Pulmonary artery endothelial cell (primary cell): ENCODE data around the gene GNPDA1. TPM values are rescaled to one million over a fixed set of nuclear protein-coding genes. Genes with fewer than 3 reads are reported as not detected.
A peak's percentile ranks its signal among the peaks of the same experiment; 100 is the strongest.

Source experiments
- DNase-seq: peaks from one replicate; pipeline ENCODE4 v3.0.0-alpha.2; 2011; ENCODE audit warnings: low read depth, low spot score
- total RNA-seq: library from RNA; depleted of rRNA; stranded (reverse); fragments of >200 nt; gene quantifications from 2 replicates; pipeline ENCODE4 v1.2.3, GENCODE V29; 2014

The GNPDA1 gene
- total RNA-seq, 1 donor from 2014 or later: 46.5 TPM

DNA sequence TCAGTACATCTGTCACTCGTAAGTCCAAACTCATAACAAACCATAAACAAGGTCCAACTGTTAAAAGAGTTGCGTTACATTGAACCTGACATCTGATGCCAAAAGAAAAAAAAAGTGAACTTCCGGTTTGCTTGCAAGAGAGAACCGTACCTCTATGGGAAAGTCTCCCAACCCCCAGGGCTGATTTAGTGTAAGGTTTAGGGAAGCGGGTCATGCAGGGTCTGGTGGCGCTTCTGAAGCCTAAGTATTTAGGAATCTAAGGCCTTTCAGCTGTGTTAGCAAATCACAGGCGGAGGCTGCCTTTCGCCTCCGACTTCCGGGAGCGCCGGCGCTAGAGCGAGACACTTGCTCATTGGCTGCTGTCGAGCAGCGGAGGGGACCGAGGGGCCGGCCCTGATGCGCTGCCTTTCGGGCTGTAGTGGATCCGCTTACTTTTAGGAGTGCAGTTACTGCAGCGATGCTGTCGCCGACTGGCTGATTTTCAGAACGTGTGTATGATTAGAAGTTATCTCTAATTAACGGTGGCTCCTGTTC lies 12.0 kb upstream of the GNPDA1 start:
- peak; percentile 26 for DNase-seq

DNA sequence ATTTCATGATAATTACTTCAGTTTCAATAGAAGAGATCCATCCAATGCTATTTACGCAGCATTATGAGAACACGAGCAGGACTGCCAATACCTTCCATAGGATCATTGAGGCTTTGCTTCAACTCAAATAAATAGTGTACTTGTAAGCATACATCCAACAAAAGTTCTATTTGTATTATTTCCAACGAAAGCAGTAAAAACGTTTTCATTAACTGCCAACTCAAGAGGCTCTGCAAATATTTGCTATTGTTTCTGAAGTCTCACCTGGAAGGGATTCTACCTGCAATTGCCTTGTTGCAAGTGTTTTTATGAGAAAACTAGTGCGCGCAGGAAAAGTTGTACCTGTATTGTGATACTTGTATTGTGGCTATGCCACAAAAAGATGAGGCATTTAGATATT lies 11.0 kb upstream of the GNPDA1 start:
- DNase-seq: no peak

DNA sequence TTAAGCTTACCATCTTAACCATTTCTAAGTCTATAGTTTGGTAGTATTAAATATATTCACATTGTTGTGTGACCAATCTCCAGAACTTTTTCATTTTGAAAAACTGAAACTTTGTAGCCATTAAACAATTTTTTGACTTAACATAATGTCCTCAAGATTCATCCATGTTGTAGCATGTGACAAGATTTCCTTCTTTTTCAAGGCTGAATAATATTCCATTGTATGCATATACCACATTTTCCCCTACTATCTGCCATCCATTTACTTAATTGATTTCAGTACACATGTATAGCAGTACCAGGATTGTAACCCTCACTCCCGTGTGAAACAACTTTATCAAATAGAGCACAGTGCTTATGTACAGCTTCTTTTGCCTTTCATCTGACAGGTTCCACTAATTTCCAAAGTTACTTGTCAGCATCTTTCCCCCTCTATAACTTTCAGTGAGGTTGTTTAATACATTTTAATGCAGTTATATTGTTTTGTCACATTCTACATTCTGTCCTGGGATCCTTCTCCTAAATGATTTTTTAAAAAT lies 7.4 kb upstream of the GNPDA1 start:
- DNase-seq: no peak

DNA sequence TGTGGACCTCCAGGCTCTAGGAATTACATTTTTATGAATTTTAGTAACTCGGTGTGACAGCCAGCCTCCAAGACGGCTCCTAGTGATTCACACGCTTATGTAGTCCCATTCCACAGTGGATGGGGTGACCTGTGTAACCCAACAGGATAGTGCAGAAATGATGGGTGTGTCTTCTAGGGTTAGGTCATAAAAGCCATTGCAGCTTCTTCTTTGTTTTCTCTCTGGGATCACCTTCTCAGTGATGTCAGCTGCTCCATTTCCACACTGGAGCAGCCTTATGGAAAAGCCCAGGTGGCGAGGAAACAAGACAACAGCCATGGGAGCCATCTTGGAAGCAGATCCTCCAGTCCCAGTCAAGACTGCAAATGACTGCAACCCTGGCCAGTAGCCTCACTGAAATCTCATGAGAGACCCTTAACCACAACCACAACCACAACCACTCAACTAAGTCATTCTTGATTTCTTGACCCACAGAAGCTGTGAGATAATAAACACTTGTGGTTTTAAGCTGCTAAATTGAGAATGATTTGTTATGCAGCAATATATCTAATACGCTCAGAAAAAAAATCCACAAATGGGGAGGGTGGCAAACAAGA lies 5.1 kb upstream of the GNPDA1 start:
- DNase-seq: no peak

DNA sequence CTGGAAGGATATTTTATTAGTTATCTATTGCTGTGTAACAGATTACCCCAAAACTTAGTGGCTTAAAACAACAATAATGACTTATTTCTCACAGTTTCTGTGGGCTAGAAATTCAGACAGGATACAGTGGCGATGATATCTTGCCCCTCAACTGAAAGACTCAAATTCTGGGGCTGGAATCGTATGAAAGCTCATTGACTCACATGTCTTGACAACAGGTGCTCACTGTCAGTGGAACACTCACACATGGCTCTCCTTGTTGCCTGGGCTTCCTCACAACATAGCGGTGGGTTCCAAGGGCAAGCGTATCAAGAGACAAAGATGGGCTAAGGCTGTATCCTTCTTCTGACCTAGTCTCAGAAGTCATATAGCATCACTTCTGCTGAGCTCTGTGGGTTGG lies 3.7 kb upstream of the GNPDA1 start:
- no peak for DNase-seq

DNA sequence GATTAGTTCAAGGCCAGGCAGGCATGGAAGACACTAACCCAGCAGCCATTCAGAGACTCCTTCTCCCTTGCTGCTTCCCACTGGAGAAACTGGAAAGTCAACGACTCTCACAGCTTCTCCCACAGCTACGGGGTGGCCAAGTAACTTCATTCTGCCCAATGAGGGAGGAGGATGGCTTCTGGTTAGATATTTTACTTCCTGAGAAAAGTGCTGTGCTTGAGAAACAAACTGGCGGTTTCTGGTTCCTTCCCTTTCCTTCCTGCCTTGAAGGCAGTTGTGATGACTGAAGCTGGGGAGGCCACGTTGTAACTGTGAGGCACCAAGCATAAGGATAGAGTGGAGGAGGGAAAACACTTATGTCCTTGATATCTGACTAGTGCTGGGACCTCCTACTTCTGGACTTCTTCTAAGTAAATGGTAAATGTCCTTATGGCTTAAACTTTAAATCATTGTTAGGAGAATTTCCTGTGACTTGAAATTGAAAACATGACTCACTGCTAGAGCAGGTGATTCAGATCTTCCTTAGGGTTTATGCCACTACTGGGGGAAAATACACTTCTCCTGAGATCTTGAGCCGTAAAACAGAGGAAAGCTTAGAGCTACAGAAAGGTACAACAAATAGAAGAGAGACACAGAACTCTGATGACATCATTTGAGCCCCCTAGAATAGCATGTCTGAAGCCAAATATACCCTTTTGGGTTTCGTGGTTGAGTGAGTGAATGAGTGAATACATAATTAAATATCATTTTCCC lies 3.1 kb upstream of the GNPDA1 start:
- peak; percentile 58 for DNase-seq

DNA sequence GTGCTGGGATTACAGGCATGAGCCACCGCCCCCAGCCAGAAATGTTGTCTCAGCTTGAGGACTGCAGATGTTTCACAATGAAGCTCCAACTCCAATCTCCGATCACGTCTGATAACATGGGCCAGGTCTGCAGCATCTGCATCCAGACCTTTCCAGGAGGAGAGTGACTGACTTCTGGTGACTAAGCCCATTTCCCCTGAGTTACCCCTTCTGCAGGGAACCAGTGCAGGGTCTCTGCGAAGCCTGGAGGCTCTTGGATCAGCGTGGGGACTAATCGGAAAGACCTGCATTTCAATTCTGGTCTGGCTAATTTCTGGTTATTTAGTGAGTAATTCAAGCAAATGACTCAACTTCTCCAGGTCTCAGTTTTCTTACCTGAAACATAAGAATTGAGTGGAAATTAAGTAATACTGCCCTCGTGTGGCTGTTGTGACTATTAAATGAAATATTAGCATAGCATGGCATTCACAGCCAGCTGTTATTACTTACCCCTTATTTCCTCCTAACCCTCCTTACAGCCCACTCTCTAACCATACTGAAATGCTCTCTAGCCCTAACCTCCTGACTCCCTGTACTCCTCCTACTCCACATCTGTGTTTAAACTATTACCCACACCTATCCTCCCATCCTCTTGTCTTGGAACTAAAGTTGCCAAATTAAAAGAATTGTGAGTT lies 2.2 kb upstream of the GNPDA1 start:
- DNase-seq: peak; percentile 22

DNA sequence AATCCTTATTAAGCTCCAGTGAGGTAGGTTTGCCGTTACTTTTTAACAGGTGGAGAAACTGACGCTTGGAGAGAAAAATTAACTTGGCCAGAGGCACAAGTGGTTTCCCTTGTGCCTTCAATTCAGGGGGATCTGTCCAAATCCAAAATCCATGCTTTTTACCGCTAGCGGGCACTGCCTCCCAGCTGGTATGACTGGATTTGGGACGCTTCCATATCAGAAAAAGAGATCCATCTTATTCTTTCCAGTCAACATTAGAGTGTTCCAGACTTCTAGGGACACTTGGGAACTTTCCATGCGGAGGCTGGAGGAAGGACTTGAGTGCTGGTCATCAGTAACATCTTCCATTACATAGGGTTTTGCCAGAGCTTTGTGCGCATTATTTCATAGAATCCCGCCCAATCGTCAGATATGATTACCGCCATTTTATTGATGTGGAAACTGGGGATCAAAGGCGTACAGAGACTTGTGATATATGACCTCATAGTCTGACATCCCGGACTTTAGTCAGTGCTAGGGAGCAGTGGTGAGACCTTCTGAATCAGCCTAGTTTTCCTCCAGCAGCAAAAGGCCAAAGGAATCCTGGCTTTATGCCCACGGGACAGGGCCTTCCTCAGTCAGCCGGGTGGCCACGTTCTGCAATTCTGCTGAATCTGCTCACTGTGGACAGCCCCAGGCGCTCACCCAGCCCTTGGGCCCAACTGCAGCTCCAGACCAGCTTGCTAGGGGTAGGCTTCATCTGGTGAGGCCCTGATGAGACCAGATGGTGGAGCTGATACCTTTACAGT lies 1.1 kb upstream of the GNPDA1 start:
- peak; percentile 46 for DNase-seq

DNA sequence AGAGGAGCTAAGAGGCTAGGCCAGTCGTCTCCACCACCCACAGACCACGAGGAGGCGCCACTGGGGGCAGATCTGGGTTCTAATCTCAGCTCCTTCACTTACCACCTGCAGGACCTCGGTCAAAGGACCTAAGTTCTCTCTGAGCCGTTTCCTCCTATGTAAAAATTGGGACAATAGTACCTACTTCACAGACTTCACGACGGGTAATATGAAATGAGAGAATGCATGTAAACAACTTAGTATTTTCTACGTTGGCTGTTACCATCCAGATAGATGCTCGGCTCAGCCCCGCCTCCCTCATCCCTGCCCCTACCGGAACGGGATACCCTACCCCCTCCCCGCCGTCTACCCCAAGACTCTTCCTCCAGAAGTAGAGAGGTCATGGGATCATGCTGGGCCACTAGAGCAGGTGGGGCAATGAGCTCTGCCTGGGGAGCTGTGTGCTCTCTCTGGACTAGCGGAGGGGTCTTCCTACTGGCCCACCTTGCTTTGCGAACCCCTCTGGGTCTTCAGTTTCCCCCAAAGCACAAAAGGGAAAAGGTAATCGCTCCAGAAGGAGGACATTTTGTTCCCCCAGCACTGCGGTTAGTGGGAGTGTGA lies 541 bp downstream of the GNPDA1 start:
- DNase-seq: no peak

DNA sequence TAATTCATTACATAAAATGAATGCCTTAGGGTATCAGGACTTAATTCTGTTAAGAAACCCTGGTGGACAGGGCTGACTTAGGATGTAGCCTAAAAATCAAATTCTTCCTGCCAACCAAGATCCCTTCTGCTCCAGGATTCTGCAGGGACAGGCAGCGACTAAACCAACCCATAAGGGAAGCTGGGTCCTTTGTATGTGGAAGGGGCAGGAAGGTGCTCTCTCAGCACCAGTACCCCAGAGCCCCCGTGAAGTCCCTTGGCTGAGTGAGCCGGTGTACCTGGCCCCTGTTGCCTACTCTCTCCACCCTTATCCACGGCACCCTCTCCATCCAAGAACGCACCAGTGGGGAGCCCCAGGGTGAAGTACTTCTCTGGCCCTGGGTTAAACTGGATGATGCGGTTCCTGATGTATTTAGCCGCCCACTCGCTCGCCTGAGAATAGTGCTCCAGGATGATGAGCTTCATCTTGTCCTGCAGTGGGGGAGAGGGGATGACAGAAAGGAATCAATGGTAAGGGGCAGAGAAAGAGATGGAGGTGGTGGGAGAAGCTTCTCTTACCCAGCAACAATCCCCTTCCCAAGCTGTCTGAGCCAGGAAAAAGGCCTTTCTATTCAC lies 1.1 kb downstream of the GNPDA1 start:
- DNase-seq: no peak

DNA sequence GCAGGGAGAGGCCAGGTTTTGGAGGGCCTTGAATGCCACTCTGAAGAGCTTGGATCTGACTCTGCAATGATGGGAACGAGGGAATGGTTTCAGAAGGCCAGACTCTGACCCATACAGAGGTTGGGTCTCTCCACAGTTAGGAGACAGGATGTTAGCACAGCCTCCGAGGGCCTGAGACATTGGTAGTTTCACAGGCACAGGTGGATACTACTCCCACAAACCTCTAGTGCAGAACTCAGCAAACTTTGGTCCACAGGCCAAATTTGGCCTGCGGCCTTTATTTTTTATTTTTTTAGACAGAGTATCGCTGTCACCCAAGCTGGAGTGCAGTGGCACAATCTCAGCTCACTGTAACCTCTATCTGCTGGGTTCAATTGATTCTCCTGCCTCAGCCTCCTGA lies 2.9 kb downstream of the GNPDA1 start:
- DNase-seq: no peak

DNA sequence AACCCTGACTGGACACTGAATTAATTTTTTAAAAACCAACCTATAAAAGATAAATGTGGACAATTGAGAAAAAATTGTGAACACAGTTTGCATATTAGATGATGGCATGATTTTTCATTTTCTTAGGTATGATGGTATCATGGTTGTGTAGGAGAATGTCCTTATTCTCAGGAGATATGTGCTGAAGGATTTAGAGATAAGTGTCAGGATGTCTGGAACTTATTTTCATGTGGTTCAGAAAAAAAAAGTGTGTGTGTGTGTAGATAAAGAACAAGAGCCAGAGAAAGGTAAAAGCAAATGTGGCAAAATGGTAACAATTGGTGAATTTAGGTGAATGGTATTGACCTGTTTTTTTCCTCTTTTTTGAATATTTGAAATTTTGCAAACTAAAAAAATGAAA lies 4.0 kb downstream of the GNPDA1 start:
- no peak for DNase-seq

DNA sequence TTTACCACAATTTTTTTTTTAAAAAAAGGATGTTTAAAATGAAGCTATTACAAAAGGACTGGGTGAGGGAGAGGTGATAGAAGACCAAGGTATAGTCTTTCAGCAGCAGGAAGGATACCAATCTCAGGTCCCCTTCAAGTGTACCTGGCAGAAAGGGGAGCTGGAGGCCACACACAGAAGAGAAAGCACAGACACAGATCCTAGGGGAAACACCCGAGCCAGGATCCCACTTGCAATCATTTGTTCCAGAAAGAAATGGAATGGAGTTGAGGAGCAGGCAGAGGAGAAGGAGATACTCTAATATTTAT lies 5.6 kb downstream of the GNPDA1 start:
- no peak for DNase-seq

DNA sequence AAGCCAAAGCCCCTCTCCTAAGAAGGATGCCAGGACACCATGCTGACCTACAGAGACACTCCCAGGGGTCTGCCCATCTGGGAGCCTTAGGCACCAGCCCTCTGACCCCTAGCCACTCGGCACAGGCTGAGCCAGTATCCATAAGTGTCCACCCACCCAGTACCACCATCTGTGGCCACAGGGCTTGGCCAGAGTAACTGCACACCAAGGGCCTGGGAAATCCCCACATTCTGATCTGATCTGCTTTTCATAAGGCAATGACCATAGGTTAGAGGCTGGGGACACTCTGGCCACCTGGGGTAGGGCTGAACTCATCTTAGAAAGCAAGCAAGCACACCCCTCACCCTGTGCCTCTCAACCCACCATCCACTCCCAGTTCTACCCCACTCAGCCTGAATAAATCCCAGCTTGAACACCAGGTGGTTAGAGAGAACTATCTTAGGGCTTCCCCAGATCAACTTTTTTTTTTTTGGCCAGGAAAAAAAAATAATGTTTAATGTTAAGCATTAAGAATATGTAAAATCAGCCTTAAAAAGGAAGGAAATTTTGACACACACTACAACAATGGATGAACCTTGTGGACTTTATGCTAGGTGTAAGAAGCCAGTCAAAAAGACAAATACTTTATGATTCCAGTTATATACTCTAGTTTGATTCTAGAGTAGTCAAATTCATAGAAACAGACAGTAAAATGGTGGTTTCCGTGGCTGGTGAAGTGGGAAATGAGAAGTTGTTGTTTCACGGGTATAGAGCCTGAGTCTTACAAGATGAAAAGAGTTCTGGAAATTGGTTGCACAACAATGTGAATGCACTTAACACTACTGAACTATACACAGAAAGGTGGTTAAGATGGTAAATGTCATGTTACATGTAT lies 6.2 kb downstream of the GNPDA1 start:
- DNase-seq: no peak

DNA sequence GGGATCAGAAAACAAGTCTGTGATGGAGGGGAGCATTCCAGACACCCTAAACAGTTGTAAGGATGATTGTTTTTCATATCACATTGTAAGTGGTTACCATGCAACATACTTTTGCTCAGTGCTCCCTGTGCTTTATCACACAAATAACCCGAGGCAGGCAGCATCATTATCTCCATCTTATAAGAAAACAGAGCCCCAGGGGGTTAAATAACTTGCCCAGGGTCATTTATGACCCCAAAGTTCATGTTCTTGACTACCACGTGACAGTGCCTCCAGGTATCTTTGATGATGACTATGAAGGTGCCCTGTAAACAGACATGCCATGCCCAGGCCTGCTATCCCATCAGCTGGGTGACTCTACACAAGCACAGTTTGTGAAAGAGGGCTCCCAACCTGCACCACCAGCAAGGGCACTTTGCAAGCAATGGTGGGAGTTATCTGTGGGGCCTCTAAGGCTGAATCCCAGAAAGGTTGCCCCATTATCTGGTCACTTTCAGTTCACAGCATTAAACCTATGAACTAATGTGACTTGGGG lies 9.5 kb downstream of the GNPDA1 start:
- DNase-seq: no peak

DNA sequence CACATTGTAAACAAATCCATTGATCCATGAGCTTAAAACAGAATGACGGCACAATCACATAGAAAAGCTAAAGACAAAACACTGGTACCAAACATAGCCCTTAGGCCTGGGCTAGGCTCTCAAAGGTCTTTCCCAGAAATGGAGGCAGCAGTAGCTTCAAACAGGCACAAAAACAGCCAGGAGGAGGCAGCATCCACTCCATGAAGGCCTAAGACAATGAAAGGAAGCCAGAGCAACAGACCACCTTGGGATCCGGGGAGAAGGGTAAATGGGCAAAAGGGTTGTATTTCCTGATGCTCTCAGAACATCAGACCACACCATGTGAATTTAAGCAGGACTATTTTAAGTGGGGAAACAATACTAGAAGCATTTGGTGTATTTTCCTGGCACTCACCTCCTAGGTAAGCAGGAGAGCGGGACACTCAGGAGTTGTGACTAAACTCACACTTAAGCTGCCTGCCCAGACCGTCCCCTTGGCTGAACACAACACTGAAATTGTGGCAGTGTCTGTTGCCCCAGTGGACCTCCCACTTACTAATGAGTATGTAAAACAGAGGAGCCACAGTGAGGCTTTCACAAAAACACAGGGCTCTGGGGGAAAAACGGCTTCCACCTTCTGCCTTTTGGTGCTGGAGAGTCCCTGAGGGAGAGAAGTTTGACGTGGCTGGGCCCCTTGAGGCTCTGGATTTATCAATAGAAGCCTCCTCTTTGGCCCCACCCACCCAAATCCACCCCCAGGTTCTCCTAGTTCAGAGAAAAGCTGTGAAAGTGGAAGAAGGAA lies 11.9 kb downstream of the GNPDA1 start:
- no peak for DNase-seq

DNA sequence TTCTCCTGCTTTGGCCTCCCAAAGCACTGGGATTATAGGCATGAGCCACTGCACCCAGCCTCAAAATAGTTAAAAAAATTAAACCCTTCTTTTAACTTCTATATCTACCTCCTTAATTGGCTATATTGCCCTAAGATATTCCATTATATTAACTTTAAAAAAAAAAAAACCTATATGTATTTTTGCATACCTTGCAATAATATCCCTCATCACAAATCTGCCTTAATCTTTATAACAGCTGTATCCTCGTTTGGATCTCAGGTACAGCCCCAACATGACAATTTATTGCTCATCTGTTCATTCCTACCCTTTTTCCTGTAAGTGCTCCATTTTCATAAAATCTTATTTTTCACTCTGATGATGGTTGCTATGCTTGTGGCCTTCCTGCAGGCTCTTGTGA lies 12.7 kb downstream of the GNPDA1 start:
- no peak for DNase-seq

DNA sequence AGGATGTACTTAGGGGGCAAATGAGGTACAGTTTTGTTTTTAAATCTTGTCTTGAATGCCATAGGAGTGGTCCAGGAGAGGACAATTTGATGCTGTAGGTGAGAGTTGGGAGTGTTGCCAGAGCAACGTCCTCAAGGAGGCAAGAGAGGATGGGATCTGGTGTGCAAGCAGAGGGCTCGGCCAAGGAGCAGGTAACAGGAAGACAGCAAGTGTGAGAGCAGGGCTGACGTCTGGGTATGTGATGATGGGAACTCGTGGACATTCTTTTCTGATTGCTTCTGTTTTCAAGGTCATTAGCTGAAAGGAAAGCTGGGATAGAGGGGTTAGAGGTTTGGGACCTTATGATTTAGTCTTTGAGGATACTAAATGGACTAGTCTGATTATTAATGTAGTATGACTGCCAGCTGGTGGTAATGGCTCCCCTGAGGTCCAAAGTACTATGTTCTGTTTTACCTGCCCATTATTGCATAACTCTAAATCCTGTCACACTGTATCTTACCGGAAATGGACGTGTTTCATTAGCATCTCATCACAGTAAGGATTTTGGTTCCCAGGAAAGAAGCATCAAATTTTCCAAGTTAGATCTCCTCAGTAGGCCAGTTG lies 15.4 kb downstream of the GNPDA1 start:
- DNase-seq: no peak
